Thyroid gland (tissue), 4 donors: ENCODE results near the gene MCF2L. TPM values are rescaled to one million over a fixed set of nuclear protein-coding genes. Genes with fewer than 3 reads are reported as not detected.
"Not testable (repeated sequence)": the region's sequence is repeated elsewhere in the genome, so short reads cannot be mapped to it uniquely, and the experiment has no call there.

ENCODE experiments used
- DNase-seq, 2 donors: peaks; one replicate each; pipeline ENCODE4 v3.0.0-alpha.2; 2019
- H3K27ac ChIP-seq, 3 donors: fragments of 200-600 bp; sonication (generic); 1 replicate in 2 of 3; 2 replicates in 1 of 3; pipeline ENCODE4 v1.5.1; 2016 to 2019; ENCODE audit warnings: mild to moderate bottlenecking in 1 of 3, moderate library complexity in 1 of 3
- H3K27me3 ChIP-seq: fragments of 200-600 bp; sonication (generic); one replicate; pipeline ENCODE4 v1.5.1; 2019
- H3K36me3 ChIP-seq, 2 donors: fragments of 200-600 bp; sonication (generic); one replicate each; pipeline ENCODE4 v1.5.1; 2016 to 2019
- H3K4me1 ChIP-seq, 2 donors: fragments of 200-600 bp; sonication (generic); one replicate each; pipeline ENCODE4 v1.5.1; 2017 to 2019
- H3K4me3 ChIP-seq, 3 donors: fragments of 200-600 bp; sonication (generic); replicated peaks in 1 of 3; 1 replicate in 2 of 3; 2 replicates in 1 of 3; pipeline ENCODE4 v1.5.1; 2016; ENCODE audit warnings: mild to moderate bottlenecking in 1 of 3
- H3K9me3 ChIP-seq: fragments of 200-600 bp; sonication (generic); one replicate; pipeline ENCODE4 v1.5.1; 2017
- POLR2A ChIP-seq, 2 donors: fragments of 450-650 bp; IDR thresholded peaks; one replicate each; pipeline ENCODE4 v1.6.1; 2017; ENCODE audit warnings: antibody characterized with exemption in 2 of 2, mild to moderate bottlenecking in 2 of 2, moderate library complexity in 1 of 2
- WGBS, 2 donors: methylation state at CpG; one replicate each; pipeline ENCODE4 v1.1.5; 2017; 5-methylcytosine and 5-hydroxymethylcytosine counted together
- intact Hi-C: fragments of 100-400 bp; cut with DNase I; formaldehyde crosslinking; loops from one replicate; pipeline ENCODE4 v1.15.1; 2023
- total RNA-seq, 4 donors: library from RNA; depleted of rRNA; stranded (reverse); fragments of >200 nt; gene quantifications; one replicate each; pipeline ENCODE4 v1.2.3, GENCODE V29; 2016
- TF ChIP-seq, protein P1 (sequence below), 6 experiments: fragments of 200-600 bp in 3 of 6; fragments of 450-650 bp in 3 of 6; sonication (generic) in 3 of 6; IDR thresholded peaks; one replicate each; pipeline ENCODE4 v1.5.1; 2016 to 2019; ENCODE audit warnings: antibody characterized with exemption in 6 of 6, mild to moderate bottlenecking in 2 of 6, inconsistent platforms in 1 of 6, moderate library complexity in 1 of 6

The MCF2L gene
- total RNA-seq, 4 donors from 2014 or later, result 35.6 to 83.4 (median 43.6) TPM

DNA sequence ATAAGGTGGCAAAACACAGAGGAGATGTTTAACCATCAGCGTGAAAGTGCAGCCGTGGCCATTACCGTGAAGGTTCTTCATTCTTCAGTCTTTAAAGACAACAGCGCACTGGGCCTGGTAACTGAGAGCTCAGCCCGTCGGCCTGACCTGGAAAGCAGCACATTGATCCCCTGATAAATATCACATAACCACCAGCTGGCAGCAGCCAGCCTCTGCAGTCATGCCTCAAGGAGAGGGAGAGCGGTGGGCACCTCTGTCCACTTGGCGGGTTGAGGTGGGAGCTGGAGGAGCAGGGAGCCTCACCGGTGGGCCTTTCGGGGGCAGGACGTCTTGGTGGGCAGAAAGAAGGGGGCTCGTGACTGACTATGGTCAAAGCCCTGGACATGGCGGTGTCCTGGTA lies 58.1 kb downstream of the MCF2L start:
- H3K27me3 ChIP-seq, result no peaks in the 10 kb centered on the region
- H3K36me3 ChIP-seq, result peaks cover 0 to 6% of the 10 kb centered on the region in 2 donors
- TF ChIP-seq, protein P1, sequence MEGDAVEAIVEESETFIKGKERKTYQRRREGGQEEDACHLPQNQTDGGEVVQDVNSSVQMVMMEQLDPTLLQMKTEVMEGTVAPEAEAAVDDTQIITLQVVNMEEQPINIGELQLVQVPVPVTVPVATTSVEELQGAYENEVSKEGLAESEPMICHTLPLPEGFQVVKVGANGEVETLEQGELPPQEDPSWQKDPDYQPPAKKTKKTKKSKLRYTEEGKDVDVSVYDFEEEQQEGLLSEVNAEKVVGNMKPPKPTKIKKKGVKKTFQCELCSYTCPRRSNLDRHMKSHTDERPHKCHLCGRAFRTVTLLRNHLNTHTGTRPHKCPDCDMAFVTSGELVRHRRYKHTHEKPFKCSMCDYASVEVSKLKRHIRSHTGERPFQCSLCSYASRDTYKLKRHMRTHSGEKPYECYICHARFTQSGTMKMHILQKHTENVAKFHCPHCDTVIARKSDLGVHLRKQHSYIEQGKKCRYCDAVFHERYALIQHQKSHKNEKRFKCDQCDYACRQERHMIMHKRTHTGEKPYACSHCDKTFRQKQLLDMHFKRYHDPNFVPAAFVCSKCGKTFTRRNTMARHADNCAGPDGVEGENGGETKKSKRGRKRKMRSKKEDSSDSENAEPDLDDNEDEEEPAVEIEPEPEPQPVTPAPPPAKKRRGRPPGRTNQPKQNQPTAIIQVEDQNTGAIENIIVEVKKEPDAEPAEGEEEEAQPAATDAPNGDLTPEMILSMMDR (IDR thresholded peaks at IDR 0.05), result no peak
- no peak for TF ChIP-seq POLR2A (IDR thresholded peaks at IDR 0.05)
- WGBS, 2 donors, result 89 to 93% methylated on average over 6 to 7 of the region's 13 CpGs
- H3K4me1 ChIP-seq, result no peaks in the 10 kb centered on the region
- no peaks in the 10 kb centered on the region for H3K9me3 ChIP-seq
- H3K27ac ChIP-seq, result no peak overlapping the region
- no peak overlapping the region for H3K4me3 ChIP-seq
- intact Hi-C loops, result no loop called here
- no peak for DNase-seq

DNA sequence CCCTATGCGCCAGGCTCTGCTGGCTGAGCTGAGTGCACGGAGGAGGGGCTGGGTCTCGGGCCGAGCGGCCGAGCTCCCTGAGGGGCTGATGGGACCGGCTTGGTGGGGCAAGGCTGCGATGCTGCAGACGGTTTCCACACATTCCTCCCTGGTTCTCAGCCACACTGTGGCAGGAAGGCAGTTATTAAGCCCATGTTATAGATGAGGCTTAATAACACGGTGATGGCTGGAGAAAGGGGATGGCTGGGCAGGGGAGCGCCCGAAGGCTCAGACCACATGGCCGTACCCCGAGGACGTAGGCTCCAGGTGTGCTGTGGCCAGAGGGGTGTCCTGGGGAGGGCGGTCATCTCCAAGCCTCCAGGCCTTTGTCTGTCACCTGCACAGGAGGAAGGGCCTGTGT lies 58.6 kb downstream of the MCF2L start:
- no peak for DNase-seq
- H3K36me3 ChIP-seq, result peaks cover 0 to 6% of the 10 kb centered on the region in 2 donors
- no peak overlapping the region for H3K27ac ChIP-seq
- H3K4me1 ChIP-seq, result no peaks in the 10 kb centered on the region
- no peaks in the 10 kb centered on the region for H3K9me3 ChIP-seq
- no peak overlapping the region for H3K4me3 ChIP-seq
- intact Hi-C loops, result no loop called here
- TF ChIP-seq, protein P1 (IDR thresholded peaks at IDR 0.05), result no peak
- no peak for TF ChIP-seq POLR2A (IDR thresholded peaks at IDR 0.05)
- no peaks in the 10 kb centered on the region for H3K27me3 ChIP-seq
- WGBS, 2 donors, result 90 to 93% methylated on average over 3 to 8 of the region's 16 CpGs

DNA sequence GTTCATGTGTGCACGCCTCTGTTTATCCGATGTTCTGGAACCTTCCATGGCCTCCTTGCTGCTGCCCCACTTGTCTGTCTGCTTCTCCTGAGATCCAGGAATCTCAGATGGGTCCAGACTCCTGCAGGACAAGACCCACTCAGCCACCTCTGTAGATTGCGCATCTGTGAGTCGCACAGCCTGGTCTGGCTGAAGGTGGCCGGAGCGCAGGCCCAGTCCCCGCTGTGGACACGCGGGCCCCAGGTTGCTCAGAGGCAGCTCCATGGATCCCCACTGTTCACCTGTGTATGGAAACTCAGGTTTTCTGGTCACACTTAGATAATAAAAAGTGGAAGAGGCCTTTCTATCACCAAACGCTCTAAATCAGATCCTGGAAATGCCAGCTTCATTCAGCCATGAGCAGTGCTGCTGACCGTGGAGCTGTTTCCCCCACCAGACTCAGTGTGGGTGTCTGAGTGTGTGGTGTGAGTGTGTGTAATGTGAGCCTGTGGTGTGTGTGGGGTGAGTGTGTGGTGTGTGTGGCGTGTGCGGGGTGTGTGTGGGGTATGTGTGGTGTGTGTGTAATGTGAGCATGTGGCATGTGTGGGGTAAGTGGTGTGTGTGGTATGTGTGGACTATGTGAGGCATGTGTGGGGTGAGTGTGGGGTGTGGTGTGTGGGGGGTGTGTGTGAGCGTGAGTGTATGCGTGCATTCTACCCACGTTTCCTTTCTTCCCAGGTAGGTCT lies 59.5 kb downstream of the MCF2L start:
- TF ChIP-seq POLR2A (IDR thresholded peaks at IDR 0.05), result no peak
- TF ChIP-seq, protein P1 (IDR thresholded peaks at IDR 0.05), result no peak
- WGBS, 2 donors, result 89 to 91% methylated on average over 14 to 16 of the region's 16 CpGs
- Histone ChIP-seq H3K36me3 (peaks cover 0 to 6% of the 10 kb centered on the region in 2 donors), H3K27ac (no peak overlapping the region), H3K27me3 (no peaks in the 10 kb centered on the region), H3K4me3 (no peak overlapping the region), H3K9me3 (no peaks in the 10 kb centered on the region), H3K4me1 (no peaks in the 10 kb centered on the region)
- intact Hi-C loops, result no loop called here
- no peak for DNase-seq

DNA sequence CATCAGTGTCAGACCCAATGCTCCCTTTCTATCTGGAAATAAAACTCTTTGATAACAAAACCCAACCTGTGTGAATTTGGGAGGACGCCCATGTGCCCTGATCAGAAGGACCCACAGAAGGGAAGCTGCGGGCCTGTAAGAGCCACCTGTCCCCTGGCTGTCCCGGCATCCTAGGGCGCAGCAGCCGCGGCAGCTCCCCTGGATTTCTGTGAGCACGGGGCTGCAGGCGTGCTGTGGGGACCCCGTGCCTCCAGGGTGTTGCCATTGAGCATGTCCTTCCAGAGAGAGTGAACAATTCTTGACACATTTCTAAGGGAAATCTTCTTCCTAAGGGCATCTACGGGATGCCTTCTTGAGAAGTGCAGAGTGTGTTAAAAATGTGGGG lies 60.0 kb downstream of the MCF2L start:
- H3K4me1 ChIP-seq, result no peaks in the 10 kb centered on the region
- DNase-seq, result no peak
- no peak overlapping the region for H3K27ac ChIP-seq
- TF ChIP-seq POLR2A (IDR thresholded peaks at IDR 0.05), result no peak
- TF ChIP-seq, protein P1 (IDR thresholded peaks at IDR 0.05), result no peak
- no peak overlapping the region for H3K4me3 ChIP-seq
- no peaks in the 10 kb centered on the region for H3K9me3 ChIP-seq
- peaks cover 0 to 6% of the 10 kb centered on the region in 2 donors for H3K36me3 ChIP-seq
- H3K27me3 ChIP-seq, result no peaks in the 10 kb centered on the region
- intact Hi-C loops, result no loop called here
- WGBS, 2 donors, result 82 to 85% methylated on average over 10 of the region's 10 CpGs

DNA sequence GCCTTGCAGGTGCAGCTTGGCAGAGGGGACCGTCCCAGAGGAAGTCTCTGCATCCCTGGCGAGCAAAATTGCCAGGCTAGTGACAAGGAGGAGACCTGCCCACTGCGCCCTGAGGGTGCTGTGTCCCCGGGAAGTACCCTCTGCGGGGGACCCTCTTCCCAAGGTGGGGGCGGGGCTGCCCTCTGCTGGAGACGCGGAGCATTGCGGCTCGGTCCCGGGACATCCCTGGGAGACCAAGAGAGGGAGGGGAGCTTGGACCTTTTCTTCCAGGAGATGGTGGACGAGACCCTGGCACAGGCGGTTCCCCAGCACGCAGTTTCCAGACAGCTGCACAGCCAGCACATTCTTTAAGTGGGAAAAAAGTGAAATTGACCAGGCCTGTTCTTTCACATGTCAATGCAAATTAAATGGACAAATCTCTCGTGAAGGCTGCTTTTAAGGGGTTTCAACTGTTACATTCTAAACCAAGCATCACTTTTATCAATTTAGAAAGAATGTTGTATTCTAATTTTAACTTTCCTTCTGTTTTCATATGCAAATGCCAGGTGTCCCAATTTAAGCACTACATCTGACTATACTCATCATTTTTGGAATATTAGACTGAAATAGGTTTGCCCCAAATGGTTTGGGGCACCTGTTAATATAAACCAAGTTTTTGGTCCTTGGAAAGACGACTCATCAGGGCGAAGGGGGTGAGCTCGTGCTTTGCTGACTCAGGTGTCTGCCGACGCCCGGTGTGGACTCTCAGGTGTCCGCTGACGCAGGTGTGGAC lies 60.7 kb downstream of the MCF2L start:
- WGBS, 2 donors, result 44 to 71% methylated on average over 13 to 21 of the region's 23 CpGs
- DNase-seq, result peak; percentile 16 to 32
- no peaks in the 10 kb centered on the region for H3K27me3 ChIP-seq
- H3K27ac ChIP-seq, result no peak overlapping the region
- H3K36me3 ChIP-seq, result peaks cover 0 to 6% of the 10 kb centered on the region in 2 donors
- no peaks in the 10 kb centered on the region for H3K9me3 ChIP-seq
- TF ChIP-seq POLR2A (IDR thresholded peaks at IDR 0.05), result no peak
- TF ChIP-seq, protein P1 (IDR thresholded peaks at IDR 0.05), result peak; percentile 57 to 83 (median 70)
- H3K4me1 ChIP-seq, result no peaks in the 10 kb centered on the region
- no peak overlapping the region for H3K4me3 ChIP-seq
- intact Hi-C loops, result no loop called here

DNA sequence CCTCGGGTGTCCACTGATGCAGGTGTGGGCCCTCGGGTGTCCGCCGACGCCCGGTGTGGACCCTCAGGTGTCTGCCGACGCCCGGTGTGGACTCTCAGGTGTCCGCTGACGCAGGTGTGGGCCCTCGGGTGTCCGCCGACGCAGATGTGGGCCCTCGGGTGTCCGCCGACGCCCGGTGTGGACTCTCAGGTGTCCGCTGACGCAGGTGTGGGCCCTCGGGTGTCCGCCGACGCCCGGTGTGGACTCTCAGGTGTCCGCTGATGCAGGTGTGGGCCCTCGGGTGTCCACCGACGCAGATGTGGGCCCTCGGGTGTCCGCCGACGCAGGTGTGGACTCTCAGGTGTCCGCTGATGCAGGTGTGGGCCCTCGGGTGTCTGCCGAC lies 61.2 kb downstream of the MCF2L start:
- 81 to 85% methylated on average over 17 to 32 of the region's 38 CpGs for whole genome bisulfite sequencing, 2 donors
- DNase-seq, H3K4me3 ChIP-seq, H3K9me3 ChIP-seq, intact Hi-C loops, H3K27ac ChIP-seq, H3K27me3 ChIP-seq, H3K36me3 ChIP-seq, H3K4me1 ChIP-seq: not testable (repeated sequence)
